ENCODE data around the gene PPFIA1. TPM values are rescaled to one million over a fixed set of nuclear protein-coding genes. Genes with fewer than 3 reads are reported as not detected.

PPFIA1 gene
- total RNA-seq, 1 donor from 2014 or later, result 45.3 TPM

- peaks cover 97% of the 10 kb centered on the region for H3K36me3 ChIP-seq
- peak overlapping the region; percentile 29 for H3K27ac ChIP-seq (replicated peaks)
- no peak for TF ChIP-seq CTCF (IDR thresholded peaks at IDR 0.05; ENCODE audit: borderline replicate concordance)
- H3K27me3 ChIP-seq (ENCODE audit: low read depth), result no peaks in the 10 kb centered on the region
- intact Hi-C loops (cut with micrococcal nuclease), result no loop called here
- peak; percentile 53 for DNase-seq
- peaks cover 19% of the 10 kb centered on the region for H3K4me1 ChIP-seq
- H3K4me3 ChIP-seq, result no peak overlapping the region
- no peaks in the 10 kb centered on the region for H3K9me3 ChIP-seq (replicated peaks)
Measured at GRCh38 chr11:70331901-70332300, 61.4 kb downstream of the PPFIA1 start.

- H3K4me3 ChIP-seq, result no peak overlapping the region
- intact Hi-C loops (cut with micrococcal nuclease), result no loop called here
- no peak for TF ChIP-seq CTCF (IDR thresholded peaks at IDR 0.05; ENCODE audit: borderline replicate concordance)
- peak overlapping the region; percentile 29 for H3K27ac ChIP-seq (replicated peaks)
- peaks cover 12% of the 10 kb centered on the region for H3K4me1 ChIP-seq
- DNase-seq, result no peak
- H3K36me3 ChIP-seq, result peaks cover 99% of the 10 kb centered on the region
- no peaks in the 10 kb centered on the region for H3K9me3 ChIP-seq (replicated peaks)
- H3K27me3 ChIP-seq (ENCODE audit: low read depth), result no peaks in the 10 kb centered on the region
Measured at GRCh38 chr11:70332567-70332966, 62.1 kb downstream of the PPFIA1 start.

- no peak for TF ChIP-seq CTCF (IDR thresholded peaks at IDR 0.05; ENCODE audit: borderline replicate concordance)
- Histone ChIP-seq H3K27me3 (ENCODE audit: low read depth) (no peaks in the 10 kb centered on the region), H3K27ac (replicated peaks) (no peak overlapping the region), H3K36me3 (peaks cover 99% of the 10 kb centered on the region), H3K4me1 (peaks cover 12% of the 10 kb centered on the region), H3K9me3 (replicated peaks) (no peaks in the 10 kb centered on the region), H3K4me3 (no peak overlapping the region)
- intact Hi-C loops (cut with micrococcal nuclease), result no loop called here
- no peak for DNase-seq
Measured at GRCh38 chr11:70333261-70333660, 62.8 kb downstream of the PPFIA1 start.

- no peaks in the 10 kb centered on the region for H3K27me3 ChIP-seq (ENCODE audit: low read depth)
- no peaks in the 10 kb centered on the region for H3K9me3 ChIP-seq (replicated peaks)
- no peak overlapping the region for H3K27ac ChIP-seq (replicated peaks)
- intact Hi-C loops (cut with micrococcal nuclease), result no loop called here
- peaks cover 19% of the 10 kb centered on the region for H3K4me1 ChIP-seq
- no peak for TF ChIP-seq CTCF (IDR thresholded peaks at IDR 0.05; ENCODE audit: borderline replicate concordance)
- H3K4me3 ChIP-seq, result no peak overlapping the region
- peaks cover 99% of the 10 kb centered on the region for H3K36me3 ChIP-seq
- DNase-seq, result no peak
Measured at GRCh38 chr11:70334351-70334995, 64.0 kb downstream of the PPFIA1 start.

- H3K27ac ChIP-seq (replicated peaks), result no peak overlapping the region
- H3K4me3 ChIP-seq, result no peak overlapping the region
- intact Hi-C loops (cut with micrococcal nuclease), result no loop called here
- no peaks in the 10 kb centered on the region for H3K27me3 ChIP-seq (ENCODE audit: low read depth)
- no peak for TF ChIP-seq CTCF (IDR thresholded peaks at IDR 0.05; ENCODE audit: borderline replicate concordance)
- H3K36me3 ChIP-seq, result peaks cover 99% of the 10 kb centered on the region
- H3K4me1 ChIP-seq, result peaks cover 19% of the 10 kb centered on the region
- no peaks in the 10 kb centered on the region for H3K9me3 ChIP-seq (replicated peaks)
- no peak for DNase-seq
Measured at GRCh38 chr11:70335511-70335910, 65.0 kb downstream of the PPFIA1 start.
